GM10266 (cell line): ENCODE data around the gene ALPK3.

Source experiments
- DNase-seq: peaks from one replicate; pipeline ENCODE4 v3.0.0; 2012; ENCODE audit errors: extremely low spot score
- TF ChIP-seq, protein P1 (sequence below): IDR thresholded peaks from 2 replicates; pipeline ENCODE4 v1.5.1; 2012; ENCODE audit warnings: mild to moderate bottlenecking, low read depth; ENCODE audit not compliant: control insufficient read depth, insufficient read depth; ENCODE audit errors: missing control alignments

Gene ALPK3

DNA sequence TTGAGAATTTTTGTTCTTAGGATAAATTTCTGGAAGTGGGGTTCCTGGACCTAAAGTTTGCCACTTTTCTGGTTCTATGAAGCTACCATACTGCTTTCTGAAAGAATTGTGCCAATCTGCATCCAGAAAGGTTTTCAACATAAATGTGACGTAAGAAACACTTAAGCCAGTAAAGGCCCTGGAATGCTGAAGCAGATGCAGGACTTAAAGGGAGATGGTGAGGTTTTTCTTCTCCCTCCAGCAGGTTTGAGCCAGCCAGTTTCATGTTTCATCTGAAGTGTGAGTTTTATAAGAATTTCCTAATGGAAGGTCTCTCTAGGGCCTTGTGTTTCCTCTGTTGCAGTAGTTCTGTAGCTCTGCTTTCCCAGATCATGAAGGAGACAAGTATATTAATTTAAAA is 35.7 kb upstream of the ALPK3 start:
- TF ChIP-seq, protein P1, sequence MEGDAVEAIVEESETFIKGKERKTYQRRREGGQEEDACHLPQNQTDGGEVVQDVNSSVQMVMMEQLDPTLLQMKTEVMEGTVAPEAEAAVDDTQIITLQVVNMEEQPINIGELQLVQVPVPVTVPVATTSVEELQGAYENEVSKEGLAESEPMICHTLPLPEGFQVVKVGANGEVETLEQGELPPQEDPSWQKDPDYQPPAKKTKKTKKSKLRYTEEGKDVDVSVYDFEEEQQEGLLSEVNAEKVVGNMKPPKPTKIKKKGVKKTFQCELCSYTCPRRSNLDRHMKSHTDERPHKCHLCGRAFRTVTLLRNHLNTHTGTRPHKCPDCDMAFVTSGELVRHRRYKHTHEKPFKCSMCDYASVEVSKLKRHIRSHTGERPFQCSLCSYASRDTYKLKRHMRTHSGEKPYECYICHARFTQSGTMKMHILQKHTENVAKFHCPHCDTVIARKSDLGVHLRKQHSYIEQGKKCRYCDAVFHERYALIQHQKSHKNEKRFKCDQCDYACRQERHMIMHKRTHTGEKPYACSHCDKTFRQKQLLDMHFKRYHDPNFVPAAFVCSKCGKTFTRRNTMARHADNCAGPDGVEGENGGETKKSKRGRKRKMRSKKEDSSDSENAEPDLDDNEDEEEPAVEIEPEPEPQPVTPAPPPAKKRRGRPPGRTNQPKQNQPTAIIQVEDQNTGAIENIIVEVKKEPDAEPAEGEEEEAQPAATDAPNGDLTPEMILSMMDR, result no peak

DNA sequence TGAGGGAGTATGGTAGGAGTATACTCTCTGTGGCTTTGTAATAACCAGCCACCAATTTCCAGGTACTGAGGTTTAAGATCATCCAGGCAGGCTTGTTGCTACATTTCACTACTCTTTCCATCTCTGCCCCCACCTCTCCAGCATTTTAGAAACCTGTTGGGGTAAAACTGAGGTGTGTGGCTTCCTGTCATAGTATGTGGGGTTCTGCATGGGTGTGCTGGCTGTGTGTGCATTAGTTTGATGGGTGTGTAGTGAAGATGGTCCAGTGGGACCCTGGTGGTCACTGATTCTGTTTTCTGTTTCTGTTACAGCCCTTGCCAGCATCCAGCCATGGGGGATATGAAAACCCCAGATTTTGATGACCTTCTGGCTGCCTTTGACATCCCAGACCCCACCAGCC is 34.8 kb upstream of the ALPK3 start:
- TF ChIP-seq, protein P1, result no peak

More for the DNA sequence above, 35.7 kb upstream of the ALPK3 start:
- no peak for DNase-seq

DNA sequence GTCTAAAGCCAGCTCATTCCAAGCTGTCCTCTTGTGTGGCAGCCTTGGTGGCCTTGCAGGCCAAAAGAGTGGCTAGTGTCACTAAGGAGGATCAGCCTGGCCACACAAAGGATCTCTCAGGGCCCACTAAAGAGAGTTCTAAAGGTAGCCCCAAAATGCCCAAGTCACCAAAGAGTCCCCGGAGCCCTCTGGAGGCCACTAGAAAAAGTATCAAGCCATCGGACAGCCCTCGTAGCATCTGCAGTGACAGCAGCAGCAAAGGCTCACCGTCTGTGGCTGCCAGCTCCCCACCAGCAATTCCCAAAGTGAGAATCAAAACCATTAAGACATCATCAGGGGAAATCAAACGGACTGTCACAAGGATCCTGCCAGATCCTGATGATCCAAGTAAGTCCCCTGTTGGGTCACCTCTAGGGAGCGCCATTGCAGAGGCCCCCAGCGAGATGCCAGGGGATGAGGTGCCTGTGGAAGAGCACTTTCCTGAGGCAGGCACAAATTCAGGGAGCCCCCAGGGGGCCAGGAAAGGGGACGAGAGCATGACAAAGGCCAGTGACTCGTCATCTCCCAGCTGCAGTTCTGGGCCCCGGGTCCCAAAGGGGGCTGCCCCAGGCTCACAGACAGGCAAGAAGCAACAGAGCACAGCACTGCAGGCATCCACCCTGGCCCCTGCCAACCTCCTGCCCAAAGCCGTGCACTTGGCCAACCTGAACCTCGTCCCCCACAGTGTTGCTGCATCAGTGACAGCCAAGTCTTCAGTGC is 33.5 kb upstream of the ALPK3 start:
- DNase-seq, result no peak
- TF ChIP-seq, protein P1, result no peak

More for the DNA sequence above, 34.8 kb upstream of the ALPK3 start:
- no peak for DNase-seq

DNA sequence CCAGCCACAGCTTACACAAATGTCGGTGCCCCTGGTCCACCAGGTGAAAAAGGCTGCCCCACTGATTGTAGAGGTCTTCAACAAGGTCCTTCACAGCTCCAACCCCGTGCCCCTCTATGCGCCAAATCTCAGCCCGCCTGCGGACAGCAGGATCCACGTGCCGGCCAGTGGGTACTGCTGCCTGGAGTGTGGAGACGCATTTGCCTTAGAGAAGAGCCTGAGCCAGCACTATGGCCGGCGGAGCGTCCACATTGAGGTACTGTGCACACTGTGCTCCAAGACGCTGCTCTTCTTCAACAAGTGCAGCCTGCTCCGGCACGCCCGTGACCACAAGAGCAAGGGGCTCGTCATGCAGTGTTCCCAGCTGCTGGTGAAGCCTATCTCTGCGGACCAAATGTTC is 32.9 kb upstream of the ALPK3 start:
- TF ChIP-seq, protein P1, result no peak
- DNase-seq, result no peak

DNA sequence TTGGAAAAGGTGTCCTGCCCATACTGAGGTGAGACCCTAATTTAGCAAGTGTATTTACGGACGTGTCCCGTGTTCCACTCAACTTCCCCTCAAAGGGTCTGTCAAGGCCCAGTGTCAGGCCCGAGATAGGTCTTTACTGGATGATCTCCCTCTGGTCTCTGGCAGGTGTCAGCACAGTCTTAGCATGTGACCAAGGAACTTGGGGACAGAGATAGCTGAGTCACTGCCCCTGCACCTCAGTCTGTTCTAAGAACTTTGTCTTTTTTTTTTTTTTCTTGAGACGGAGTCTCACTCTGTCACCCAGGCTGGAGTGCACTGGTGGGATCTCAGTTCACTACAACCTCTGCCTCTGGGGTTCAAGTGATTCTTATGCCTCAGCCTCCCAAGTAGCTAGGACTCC is 32.1 kb upstream of the ALPK3 start:
- no peak for DNase-seq
- TF ChIP-seq, protein P1, result no peak

DNA sequence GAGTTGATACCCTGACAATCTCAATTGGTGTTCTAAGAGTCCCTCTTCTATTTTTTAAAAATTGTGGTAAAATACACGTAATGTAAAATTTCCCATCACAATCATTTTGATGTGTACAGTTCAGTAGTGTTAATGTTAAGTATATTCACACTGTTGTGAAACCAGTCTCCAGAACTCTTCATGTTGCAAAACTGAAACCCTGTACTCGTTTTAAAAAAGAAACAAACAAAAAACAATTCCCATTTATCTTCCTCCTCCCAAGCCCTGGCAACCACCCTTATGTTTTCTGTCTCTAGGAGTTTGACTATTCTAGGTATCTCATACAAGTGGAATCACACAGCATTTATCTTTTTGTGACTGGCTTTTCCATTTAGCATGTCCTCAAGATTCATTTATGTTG is 28.7 kb upstream of the ALPK3 start:
- TF ChIP-seq, protein P1, result no peak
- DNase-seq, result no peak

DNA sequence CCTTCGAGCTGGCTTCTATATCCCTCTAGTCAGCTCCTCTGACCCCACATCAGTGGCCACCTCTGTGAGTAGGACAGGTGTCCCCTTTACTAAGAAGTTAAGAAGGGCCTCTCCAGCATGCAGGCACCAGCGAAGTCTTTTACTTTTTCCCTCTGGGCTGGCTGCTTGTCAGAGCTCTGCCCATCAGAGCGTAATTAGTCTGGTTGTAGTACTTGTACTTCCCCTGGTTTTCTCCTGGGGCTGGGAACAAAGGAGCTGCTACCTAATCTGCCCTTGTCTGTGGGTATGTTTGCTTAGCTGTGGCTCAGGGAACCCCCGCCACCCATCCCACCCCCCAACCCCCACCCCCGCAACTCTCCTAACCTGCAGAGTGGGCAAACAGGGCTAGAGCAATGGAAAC is 27.4 kb upstream of the ALPK3 start:
- DNase-seq, result peak; percentile 36
- TF ChIP-seq, protein P1, result no peak
